Activated CD4-positive, CD25-positive, alpha-beta regulatory T cell treated with anti-CD3 and anti-CD28 coated beads, Interleukin-2, amount 50 U/mL, for 24 hours (primary cell): Measurements from ENCODE around the gene TRIM49D2.
"Not testable (repeated sequence)": the region's sequence is repeated elsewhere in the genome, so short reads cannot be mapped to it uniquely, and the experiment has no call there.

ENCODE experiments used
- ATAC-seq, 2 donors: fragments of 150-1000 bp; cut with Tn5 transposase; one replicate each; pipeline ENCODE4 v1.10.0; 2021; ENCODE audit warnings: mild to moderate bottlenecking in 1 of 2, moderate library complexity in 1 of 2

Gene TRIM49D2

GRCh38 chr11:89923764-89924163, at the start of gene TRIM49D2:
TRIM49D2 (plus strand) TSS chr11:89924064; CDS start chr11:89926762, 2,698 bp downstream.
- not testable (repeated sequence) for ATAC-seq

- ATAC-seq, result not testable (repeated sequence)
These were observed 46.4 kb upstream of the TRIM49D2 start for GRCh38 chr11:89877511-89877910.

GRCh38 chr11:89893245-89893644, 30.6 kb upstream of the TRIM49D2 start:
- ATAC-seq, result not testable (repeated sequence)

GRCh38 chr11:89900809-89901208, 23.1 kb upstream of the TRIM49D2 start:
- not testable (repeated sequence) for ATAC-seq

- ATAC-seq, result no peak
These were observed 1.6 kb upstream of the TRIM49D2 start, which contains the start of gene TRIM49D1 for GRCh38 chr11:89922195-89922660. TRIM49D1 (minus strand) TSS chr11:89922245; CDS start chr11:89917710, 4,535 bp downstream.

GRCh38 chr11:89960833-89961232, 37.0 kb downstream of the TRIM49D2 start:
- not testable (repeated sequence) for ATAC-seq

- ATAC-seq, result not testable (repeated sequence)
These were observed 41.9 kb downstream of the TRIM49D2 start, which contains the start of gene TRIM64 for GRCh38 chr11:89965737-89966136. TRIM64 (plus strand) TSS chr11:89966037; CDS start chr11:89968504, 2,467 bp downstream.
